ENCODE results near the gene TMEM259.

Gene TMEM259

GRCh38 chr19:1015061-1015781 lies 5.7 kb downstream of the TMEM259 start:
- DNase-seq, result no peak

- no peak for DNase-seq
Measured at GRCh38 chr19:1014161-1015060, 6.5 kb downstream of the TMEM259 start.

- no peak for DNase-seq
Measured at GRCh38 chr19:1013218-1013617, 7.7 kb downstream of the TMEM259 start.

GRCh38 chr19:1012334-1012733 lies 8.6 kb downstream of the TMEM259 start:
- no peak for DNase-seq

GRCh38 chr19:1011831-1012333 lies 9.0 kb downstream of the TMEM259 start:
- no peak for DNase-seq

- no peak for DNase-seq
Measured at GRCh38 chr19:1010586-1011510, 10.1 kb downstream of the TMEM259 start.

GRCh38 chr19:1009981-1010538 lies 10.9 kb downstream of the TMEM259 start:
- no peak for DNase-seq

- no peak for DNase-seq
Measured at GRCh38 chr19:1009041-1009980, 11.6 kb downstream of the TMEM259 start.

GRCh38 chr19:1008268-1009040 lies 12.5 kb downstream of the TMEM259 start:
- DNase-seq, result no peak

GRCh38 chr19:1007399-1008251 lies 13.3 kb downstream of the TMEM259 start:
- no peak for DNase-seq

GRCh38 chr19:1006711-1007398 lies 14.1 kb downstream of the TMEM259 start:
- DNase-seq, result no peak

- no peak for DNase-seq
Measured at GRCh38 chr19:1004803-1005664, 15.9 kb downstream of the TMEM259 start.

- DNase-seq, result no peak
Measured at GRCh38 chr19:1004204-1004802, 16.6 kb downstream of the TMEM259 start.

- DNase-seq, result no peak
Measured at GRCh38 chr19:1003283-1003682, 17.6 kb downstream of the TMEM259 start.

GRCh38 chr19:1002600-1002999 lies 18.3 kb downstream of the TMEM259 start:
- no peak for DNase-seq

GRCh38 chr19:1001538-1002166 lies 19.3 kb downstream of the TMEM259 start:
- peak; percentile 66 for DNase-seq
